RPMI8226 (cell line): Measurements from ENCODE around the gene NIPAL4.
"Not testable (repeated sequence)": the region's sequence is repeated elsewhere in the genome, so short reads cannot be mapped to it uniquely, and the experiment has no call there.

Experiments
- DNase-seq: peaks from one replicate; pipeline ENCODE4 v3.0.0-alpha.2; 2015

NIPAL4 gene

GRCh38 chr5:157459715-157460599 is at the start of gene NIPAL4:
NIPAL4 (plus strand) TSS chr5:157460213; CDS start chr5:157460321, 108 bp downstream.
- no peak for DNase-seq

- DNase-seq: no peak
These were observed 44.2 kb upstream of the NIPAL4 start for GRCh38 chr5:157415838-157416237.

- not testable (repeated sequence) for DNase-seq
These were observed 40.5 kb upstream of the NIPAL4 start for GRCh38 chr5:157419521-157419920.

DNA sequence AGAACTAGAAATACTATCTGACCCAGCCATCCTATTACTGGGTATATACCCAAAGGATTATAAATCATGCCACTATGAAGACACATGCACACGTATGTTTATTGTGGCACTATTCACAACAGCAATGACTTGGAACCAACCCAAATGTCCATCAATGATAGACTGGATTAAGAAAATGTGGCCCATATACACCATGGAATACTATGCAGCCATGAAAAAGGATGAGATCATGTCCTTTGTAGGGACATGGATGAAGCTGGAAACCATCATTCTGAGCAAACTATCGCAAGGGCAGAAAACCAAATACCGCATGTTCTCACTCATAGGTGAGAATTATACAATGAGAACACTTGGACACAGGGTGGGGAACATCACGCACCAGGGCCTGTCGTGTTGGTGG is 30.1 kb upstream of the NIPAL4 start:
- DNase-seq: not testable (repeated sequence)

DNA sequence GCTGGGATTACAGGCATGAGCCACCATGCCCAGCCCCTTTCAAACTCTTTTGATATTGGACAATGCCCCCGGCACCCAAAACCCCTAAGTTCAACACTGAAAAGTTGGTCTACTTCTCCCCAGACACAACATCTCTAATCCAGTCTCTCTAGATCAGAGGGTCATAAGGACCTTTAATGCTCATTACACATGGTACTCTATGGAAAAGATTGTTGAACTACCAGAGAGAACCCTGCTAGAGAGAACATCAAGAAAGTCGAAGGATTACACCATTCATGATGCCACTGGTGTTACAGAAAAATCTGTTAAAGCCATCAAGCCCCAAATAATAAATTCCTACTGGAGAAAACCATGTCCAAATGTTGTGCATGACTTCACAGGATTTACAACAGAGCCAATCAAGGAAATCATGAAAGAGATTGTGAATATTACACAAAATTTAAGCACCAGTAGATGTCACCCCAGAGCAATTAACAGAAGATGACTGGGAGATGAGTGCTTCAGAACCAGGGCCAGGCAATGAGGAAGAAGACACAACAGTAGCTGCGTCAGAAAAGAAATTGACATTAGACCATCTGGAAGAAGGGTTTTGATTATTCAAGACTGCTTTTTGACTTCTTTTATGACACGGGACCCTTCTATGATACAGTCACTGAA is 28.3 kb upstream of the NIPAL4 start:
- DNase-seq: peak; percentile 64

DNA sequence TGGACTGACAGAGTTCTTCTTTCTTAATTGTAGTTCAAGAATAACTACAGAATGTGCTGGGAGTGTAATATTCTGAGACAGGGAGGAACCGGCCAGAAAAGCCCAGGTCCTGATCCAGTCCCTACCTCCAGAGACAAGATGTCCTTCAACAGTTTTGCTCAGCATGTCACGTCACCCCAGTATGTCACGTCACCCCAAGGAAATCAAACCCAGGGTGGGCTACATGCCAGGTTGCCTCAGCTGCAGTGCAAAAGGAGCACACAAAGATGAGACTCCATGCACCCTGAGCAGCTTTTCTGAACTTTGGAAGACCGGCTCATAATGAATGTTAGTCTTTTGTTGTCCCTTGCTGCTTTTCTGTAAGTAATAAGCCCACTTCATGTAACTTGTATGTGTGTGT is 25.9 kb upstream of the NIPAL4 start:
- DNase-seq: no peak

- DNase-seq: no peak
These were observed 16.9 kb upstream of the NIPAL4 start for GRCh38 chr5:157443041-157443549.

- DNase-seq: no peak
These were observed 15.8 kb upstream of the NIPAL4 start for GRCh38 chr5:157444224-157444623.

DNA sequence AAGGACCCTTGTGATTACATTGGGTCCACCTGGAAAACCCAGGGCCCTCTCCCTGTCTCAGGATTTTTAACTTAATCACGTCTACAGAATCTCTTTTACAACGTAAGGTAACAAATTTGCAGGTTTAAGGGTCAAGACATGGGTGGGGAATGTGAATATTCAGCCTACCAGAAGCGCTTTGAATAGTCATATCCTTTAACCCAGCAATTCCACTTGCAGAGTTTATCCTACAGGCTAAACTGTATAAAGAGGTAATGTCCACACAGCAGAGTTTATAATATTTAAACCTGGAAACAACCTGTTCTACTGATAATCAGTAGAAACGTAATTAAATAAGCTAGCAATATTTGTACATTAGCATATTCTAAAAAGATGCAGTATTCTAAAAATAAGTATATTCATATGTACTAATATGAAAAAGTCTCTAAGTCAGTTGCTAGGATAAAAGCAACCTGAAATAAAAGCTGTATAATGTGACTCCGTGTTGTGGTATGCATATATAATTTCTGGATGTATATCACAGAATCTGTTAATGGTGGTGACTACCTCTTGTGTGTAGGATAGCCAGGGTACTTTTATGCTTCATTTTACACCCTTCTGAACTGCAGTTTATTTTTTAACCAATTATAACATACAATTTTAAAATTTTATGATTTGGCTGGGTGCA is 14.1 kb upstream of the NIPAL4 start:
- DNase-seq: no peak

- DNase-seq: no peak
These were observed 13.5 kb upstream of the NIPAL4 start for GRCh38 chr5:157446412-157446935.

- DNase-seq: no peak
These were observed 12.8 kb upstream of the NIPAL4 start for GRCh38 chr5:157447201-157447637.

GRCh38 chr5:157449011-157449723 is 10.8 kb upstream of the NIPAL4 start:
- no peak for DNase-seq

DNA sequence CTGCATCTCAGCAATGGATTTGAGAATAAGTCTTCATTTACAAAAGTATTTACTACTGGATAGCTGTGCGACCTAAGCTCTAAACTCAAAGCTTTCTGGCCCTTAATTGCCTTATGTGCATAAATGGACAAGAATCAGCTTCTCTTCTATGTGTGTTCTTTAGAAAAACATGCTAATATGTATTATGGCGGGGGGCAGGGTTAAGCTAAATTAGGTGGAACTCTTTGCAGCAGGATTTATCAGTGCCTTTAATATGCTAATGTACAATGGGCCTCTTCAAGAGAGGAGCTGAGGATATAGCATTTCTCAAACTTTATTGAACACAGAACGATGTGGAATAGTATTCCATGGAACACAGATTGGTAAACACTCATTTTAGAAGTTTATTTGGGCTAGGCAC is 10.0 kb upstream of the NIPAL4 start:
- no peak for DNase-seq

DNA sequence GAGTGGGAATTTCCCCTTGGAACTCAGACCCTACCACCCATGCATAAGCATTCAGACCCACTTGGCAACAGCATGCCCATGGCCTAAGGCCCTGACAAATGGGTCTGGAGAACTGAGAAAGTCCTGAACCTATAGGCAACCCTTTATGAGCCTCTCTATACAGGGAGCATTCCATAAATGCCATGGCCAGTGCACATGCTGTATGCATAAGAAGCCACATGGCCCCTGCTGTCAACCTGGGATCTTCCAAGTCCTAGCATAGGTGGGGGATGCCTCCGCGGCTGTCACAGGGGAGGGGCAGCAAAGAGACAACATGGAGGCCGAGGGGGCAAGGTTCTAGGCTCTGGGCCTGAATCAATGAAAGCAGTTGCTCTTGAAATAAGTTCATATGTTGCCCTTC is 8.2 kb upstream of the NIPAL4 start:
- DNase-seq: no peak

GRCh38 chr5:157454273-157454672 is 5.7 kb upstream of the NIPAL4 start:
- DNase-seq: no peak

DNA sequence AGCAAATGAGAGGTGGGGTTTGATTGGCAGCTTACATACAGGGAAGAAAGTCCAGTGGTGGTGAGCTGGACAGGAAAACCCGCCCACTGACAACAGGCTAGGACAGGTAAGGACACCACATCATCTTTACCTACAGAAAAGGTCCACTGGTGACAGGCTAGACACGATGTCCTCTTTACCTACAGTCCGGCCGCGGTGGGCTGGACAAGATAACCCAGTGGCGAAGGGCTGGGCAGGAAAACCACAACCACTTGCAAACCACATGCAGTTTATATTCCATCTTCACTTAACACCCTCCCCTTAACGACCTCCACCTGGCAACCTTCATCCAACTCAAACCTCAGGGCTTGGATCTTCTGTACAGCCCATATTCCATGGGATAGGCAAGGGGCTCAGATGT is 5.0 kb upstream of the NIPAL4 start:
- no peak for DNase-seq

- no peak for DNase-seq
These were observed 3.7 kb upstream of the NIPAL4 start for GRCh38 chr5:157456301-157456700.

DNA sequence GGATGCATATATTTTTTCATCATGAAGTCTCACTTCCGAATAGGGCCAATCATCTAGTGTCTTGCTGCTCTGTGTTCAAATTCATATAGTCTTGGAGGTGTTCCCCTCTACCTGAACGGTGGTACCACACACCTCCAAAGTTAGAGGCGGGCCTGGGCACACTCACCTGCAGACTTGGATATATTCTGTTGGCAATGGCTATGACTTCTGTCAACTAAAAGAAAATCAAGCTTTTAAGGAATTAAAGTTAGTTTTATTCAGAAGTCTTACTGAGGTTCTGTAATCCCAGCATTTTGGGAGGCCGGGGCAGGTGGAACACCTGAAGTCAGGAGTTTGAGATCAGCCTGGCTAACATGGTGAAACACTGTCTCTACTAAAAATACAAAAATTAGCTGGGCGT is 2.6 kb upstream of the NIPAL4 start:
- DNase-seq: no peak

DNA sequence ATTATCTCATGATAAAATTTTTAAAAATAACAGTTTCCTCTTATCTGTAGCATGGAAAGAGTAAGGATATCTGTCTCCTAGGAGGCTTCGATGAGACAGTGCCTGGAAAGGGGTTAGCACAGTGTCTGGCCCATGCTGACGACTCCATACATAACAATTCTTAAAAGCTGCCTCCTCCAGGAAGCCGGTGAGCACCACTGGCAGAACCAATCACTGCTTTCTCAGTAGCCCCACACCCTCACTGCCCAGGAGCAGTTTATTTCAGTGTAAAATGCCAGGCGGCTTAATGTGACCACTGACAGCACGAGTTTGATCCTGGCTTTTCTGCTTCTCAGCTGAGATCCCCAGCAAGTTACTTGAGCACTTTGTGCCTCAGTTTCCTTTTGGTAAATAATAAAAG is 1.2 kb upstream of the NIPAL4 start:
- DNase-seq: no peak

DNA sequence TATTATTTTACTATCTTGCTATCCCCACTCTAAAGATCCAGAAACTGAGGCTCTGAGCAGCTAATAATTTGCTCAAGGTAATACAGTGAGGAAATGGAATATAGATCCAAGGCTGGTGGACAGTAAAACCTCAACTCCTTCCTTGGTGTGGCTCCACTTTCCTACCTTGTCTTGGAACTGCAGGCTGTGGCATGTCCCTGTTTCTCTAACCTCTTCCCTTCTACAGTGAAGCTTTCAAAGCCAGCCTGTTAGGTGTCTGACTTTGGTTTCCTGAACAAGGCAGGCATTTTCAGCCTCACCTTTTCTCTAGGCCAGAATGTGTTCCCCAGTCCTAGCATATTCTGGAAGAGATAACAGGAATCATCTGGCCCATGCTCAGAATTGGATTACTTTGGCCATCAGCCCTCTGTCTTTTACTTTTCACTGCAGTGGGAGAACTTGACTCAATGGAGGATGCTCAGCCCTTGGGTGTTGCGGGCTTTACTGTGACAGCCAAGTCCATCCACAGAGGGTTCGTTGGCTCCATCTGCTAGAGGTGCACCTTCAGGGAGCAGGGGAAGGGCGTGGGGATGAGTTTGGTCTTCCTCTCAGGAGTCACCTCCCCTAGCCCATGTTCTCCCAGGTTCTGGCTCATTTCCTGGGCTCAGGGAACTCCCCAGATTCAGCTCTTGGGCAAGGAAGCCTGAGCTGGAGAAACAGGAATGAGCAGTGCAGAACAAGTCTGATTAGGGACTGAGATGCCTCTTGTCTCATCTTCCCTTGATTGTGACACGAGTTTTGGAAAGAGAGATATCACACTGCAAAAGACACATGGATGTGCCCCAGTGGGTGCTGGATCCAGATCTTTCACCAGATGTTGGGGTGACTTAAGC is 1.1 kb downstream of the NIPAL4 start:
- DNase-seq: no peak

DNA sequence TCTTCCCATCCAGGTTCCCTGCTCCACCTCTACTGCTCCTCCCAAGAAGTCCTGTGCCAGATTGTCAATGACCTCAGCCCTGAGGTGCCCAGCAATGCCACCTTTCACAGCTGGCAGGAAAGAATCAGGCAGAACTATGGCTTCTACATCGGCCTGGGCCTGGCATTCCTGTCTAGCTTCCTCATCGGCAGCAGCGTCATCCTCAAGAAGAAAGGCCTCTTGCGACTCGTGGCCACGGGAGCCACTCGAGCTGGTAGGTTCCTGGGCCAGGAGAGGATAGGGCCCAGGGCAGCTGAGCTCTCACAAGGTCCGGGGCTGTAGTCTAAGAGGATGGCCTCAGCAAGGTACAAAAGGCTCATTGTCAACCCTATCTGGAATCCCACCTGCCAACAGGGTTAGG is 3.1 kb downstream of the NIPAL4 start:
- DNase-seq: no peak
